ENCODE results near the gene MED12. TPM values are rescaled to one million over a fixed set of nuclear protein-coding genes. Genes with fewer than 3 reads are reported as not detected.
A peak's percentile ranks its signal among the peaks of the same experiment; 100 is the strongest.

Gene MED12

GRCh38 chrX:71184803-71185495 lies 66.6 kb downstream of the MED12 start:
- Histone ChIP-seq H3K4me2 (ENCODE audit: low read length) (no peak overlapping the region), H3K4me3 (ENCODE audit: low read length) (no peak overlapping the region), H3K36me3 (ENCODE audit: control insufficient read depth, insufficient read depth, low read length) (no peaks in the 10 kb centered on the region), H3K27ac (ENCODE audit: low read depth, low read length) (no peak overlapping the region), H3K79me2 (ENCODE audit: control insufficient read depth, insufficient read depth, low read length) (no peaks in the 10 kb centered on the region), H3K18ac (ENCODE audit: low read length) (no peak overlapping the region), H3K23ac (ENCODE audit: low read length) (no peak overlapping the region), H3K4ac (ENCODE audit: low read depth, low read length) (no peak overlapping the region), H2BK5ac (ENCODE audit: low read length) (no peak overlapping the region), H2BK15ac (replicated peaks; ENCODE audit: low read depth) (no peak overlapping the region), H2BK120ac (ENCODE audit: low read depth, low read length) (no peak overlapping the region), H4K8ac (ENCODE audit: low read depth, low read length) (no peak overlapping the region), H2AK5ac (ENCODE audit: low read length) (no peak overlapping the region), H3K27me3 (ENCODE audit: insufficient read depth, low read length, poor library complexity) (no peaks in the 10 kb centered on the region), H3K79me1 (ENCODE audit: low read length) (no peaks in the 10 kb centered on the region), H3K4me1 (ENCODE audit: control insufficient read depth, low read depth, low read length) (peaks cover 4% of the 10 kb centered on the region), H4K5ac (ENCODE audit: low read length) (no peak overlapping the region), H3K56ac (ENCODE audit: low read length) (peak overlapping the region; percentile 1), H3K9ac (ENCODE audit: low read length) (no peak overlapping the region)
- WGBS (ENCODE audit: extremely low coverage, insufficient coverage, low lambda C conversion rate), result no CpG with 5 or more reads among the region's 4 CpGs
- no peak for DNase-seq

GRCh38 chrX:71191248-71191647 lies 72.9 kb downstream of the MED12 start:
- no peak for DNase-seq
- no peaks in the 10 kb centered on the region for H3K4me1 ChIP-seq (ENCODE audit: control insufficient read depth, low read depth, low read length)
- H3K56ac ChIP-seq (ENCODE audit: low read length), result no peak overlapping the region
- H3K79me2 ChIP-seq (ENCODE audit: control insufficient read depth, insufficient read depth, low read length), result no peaks in the 10 kb centered on the region
- H3K79me1 ChIP-seq (ENCODE audit: low read length), result no peaks in the 10 kb centered on the region
- no peaks in the 10 kb centered on the region for H3K36me3 ChIP-seq (ENCODE audit: control insufficient read depth, insufficient read depth, low read length)
- no peak overlapping the region for H4K5ac ChIP-seq (ENCODE audit: low read length)
- H2AK5ac ChIP-seq (ENCODE audit: low read length), result no peak overlapping the region
- H3K4ac ChIP-seq (ENCODE audit: low read depth, low read length), result no peak overlapping the region
- H3K18ac ChIP-seq (ENCODE audit: low read length), result no peak overlapping the region
- no peak overlapping the region for H3K27ac ChIP-seq (ENCODE audit: low read depth, low read length)
- H2BK5ac ChIP-seq (ENCODE audit: low read length), result no peak overlapping the region
- H3K4me2 ChIP-seq (ENCODE audit: low read length), result no peak overlapping the region
- H2BK15ac ChIP-seq (replicated peaks; ENCODE audit: low read depth), result no peak overlapping the region
- no peak overlapping the region for H3K9ac ChIP-seq (ENCODE audit: low read length)
- H4K8ac ChIP-seq (ENCODE audit: low read depth, low read length), result no peak overlapping the region
- no peak overlapping the region for H3K23ac ChIP-seq (ENCODE audit: low read length)
- no peaks in the 10 kb centered on the region for H3K27me3 ChIP-seq (ENCODE audit: insufficient read depth, low read length, poor library complexity)
- H2BK120ac ChIP-seq (ENCODE audit: low read depth, low read length), result no peak overlapping the region
- H3K4me3 ChIP-seq (ENCODE audit: low read length), result no peak overlapping the region

Small RNAs within 50 kb of the gene (small RNA-seq; reads per million reads assigned to genes)
- gene CXorf65 (ENCODE audit: insufficient read depth), result not detected

Measured in mesendoderm (in vitro differentiated cells).